BJ (cell line): Measurements from ENCODE around the gene EXTL1. TPM values are rescaled to one million over a fixed set of nuclear protein-coding genes. Genes with fewer than 3 reads are reported as not detected.
"Not testable (repeated sequence)": the region's sequence is repeated elsewhere in the genome, so short reads cannot be mapped to it uniquely, and the experiment has no call there.

ENCODE experiments used
- CTCF ChIA-PET: fragments of 350-600 bp; formaldehyde crosslinking; extraction: SDS; loops from one replicate; lab custom pipeline; 2021; ENCODE audit warnings: antibody characterized with exemption, inconsistent platforms; lab: Yijun Ruan, JAX
- POLR2A ChIA-PET: fragments of 300-600 bp; sonication (Branson Sonifier 250); formaldehyde crosslinking; extraction: SDS; loops from one replicate; lab custom pipeline; 2021; ENCODE audit warnings: antibody characterized with exemption; lab: Charles Lee
- DNase-seq: peaks from one replicate; pipeline ENCODE4 v3.0.0-alpha.2; 2011; ENCODE audit warnings: low read depth
- H3K27me3 ChIP-seq: 2 replicates; pipeline ENCODE4 v1.6.0; 2011; ENCODE audit warnings: low read length; ENCODE audit not compliant: control insufficient read depth, insufficient read depth
- H3K36me3 ChIP-seq: 2 replicates; pipeline ENCODE4 v1.5.1; 2011; ENCODE audit warnings: low read length; ENCODE audit not compliant: control insufficient read depth, insufficient read depth
- H3K4me3 ChIP-seq: 2 replicates; pipeline ENCODE4 v1.5.1; 2011; ENCODE audit warnings: low read depth, mild to moderate bottlenecking, control low read depth, low read length
- polyA plus RNA-seq: library from polyadenylated mRNA; depleted of rRNA; stranded (reverse); fragments of >200 nt; gene quantifications from 2 replicates; pipeline ENCODE4 v1.2.3, GENCODE V29; 2011
- TF ChIP-seq, protein P1 (sequence below): IDR thresholded peaks from 2 replicates; pipeline ENCODE4 v1.5.1; 2011; ENCODE audit warnings: low read depth, mild to moderate bottlenecking, control low read depth, inconsistent platforms, low read length, moderate library complexity; ENCODE audit not compliant: insufficient read depth

EXTL1 gene
- polyA plus RNA-seq, 1 experiment: 5.0 TPM

DNA sequence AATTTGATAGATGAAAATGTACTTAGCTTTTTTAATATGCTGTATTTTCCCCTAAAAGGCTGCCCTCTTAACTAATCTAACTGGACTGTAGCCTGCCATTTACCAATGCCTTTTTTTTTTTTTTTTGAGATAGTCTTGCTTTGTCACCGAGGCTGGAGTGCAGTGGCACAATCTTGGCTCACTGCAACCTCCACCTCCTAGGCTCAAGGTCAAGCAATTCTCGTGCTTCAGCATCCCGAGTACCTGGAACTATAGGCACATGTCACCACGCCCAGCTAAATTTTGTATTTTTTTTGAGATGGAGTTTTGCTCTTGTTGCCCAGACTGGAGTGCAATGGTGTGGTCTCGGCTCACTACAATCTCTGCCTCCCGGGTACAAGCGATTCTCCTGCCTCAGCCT, 42.4 kb upstream of the EXTL1 start:
- TF ChIP-seq, protein P1, sequence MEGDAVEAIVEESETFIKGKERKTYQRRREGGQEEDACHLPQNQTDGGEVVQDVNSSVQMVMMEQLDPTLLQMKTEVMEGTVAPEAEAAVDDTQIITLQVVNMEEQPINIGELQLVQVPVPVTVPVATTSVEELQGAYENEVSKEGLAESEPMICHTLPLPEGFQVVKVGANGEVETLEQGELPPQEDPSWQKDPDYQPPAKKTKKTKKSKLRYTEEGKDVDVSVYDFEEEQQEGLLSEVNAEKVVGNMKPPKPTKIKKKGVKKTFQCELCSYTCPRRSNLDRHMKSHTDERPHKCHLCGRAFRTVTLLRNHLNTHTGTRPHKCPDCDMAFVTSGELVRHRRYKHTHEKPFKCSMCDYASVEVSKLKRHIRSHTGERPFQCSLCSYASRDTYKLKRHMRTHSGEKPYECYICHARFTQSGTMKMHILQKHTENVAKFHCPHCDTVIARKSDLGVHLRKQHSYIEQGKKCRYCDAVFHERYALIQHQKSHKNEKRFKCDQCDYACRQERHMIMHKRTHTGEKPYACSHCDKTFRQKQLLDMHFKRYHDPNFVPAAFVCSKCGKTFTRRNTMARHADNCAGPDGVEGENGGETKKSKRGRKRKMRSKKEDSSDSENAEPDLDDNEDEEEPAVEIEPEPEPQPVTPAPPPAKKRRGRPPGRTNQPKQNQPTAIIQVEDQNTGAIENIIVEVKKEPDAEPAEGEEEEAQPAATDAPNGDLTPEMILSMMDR: no peak
- ChIA-PET CTCF (interaction anchor here (0.7 to 2.3 kb wide), 3 partner anchors 12 to 84 kb away, joined by 3 to 7 read pairs (median 3); partner anchors contain the start of gene PAFAH2), POLR2A (no interaction called here)
- Histone ChIP-seq H3K4me3 (no peak overlapping the region), H3K36me3 (peaks cover 9% of the 10 kb centered on the region), H3K27me3 (no peaks in the 10 kb centered on the region)
- DNase-seq: no peak

DNA sequence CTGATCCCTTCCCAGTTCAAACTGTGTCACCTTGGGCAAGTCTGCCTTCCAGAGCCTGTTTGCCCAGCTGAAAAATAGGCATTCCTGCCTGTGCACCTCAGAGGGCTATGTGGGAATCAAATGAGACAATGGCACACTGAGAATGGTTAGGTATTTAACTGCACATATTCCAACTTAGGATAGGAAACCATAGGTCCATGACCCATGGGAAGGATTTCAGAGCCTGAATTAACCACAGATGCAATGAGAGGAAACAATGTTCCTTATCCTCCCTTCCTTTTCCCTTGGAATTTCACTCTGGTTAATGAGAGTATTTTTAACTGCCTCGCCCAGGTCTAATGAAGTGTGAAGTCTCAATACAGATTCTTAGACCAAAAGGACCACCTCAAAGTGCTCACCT, 36.4 kb upstream of the EXTL1 start:
- CTCF ChIA-PET: no interaction called here
- Histone ChIP-seq H3K27me3 (no peaks in the 10 kb centered on the region), H3K36me3 (peaks cover 7% of the 10 kb centered on the region), H3K4me3 (no peak overlapping the region)
- DNase-seq: no peak
- TF ChIP-seq, protein P1: no peak
- POLR2A ChIA-PET: no interaction called here

DNA sequence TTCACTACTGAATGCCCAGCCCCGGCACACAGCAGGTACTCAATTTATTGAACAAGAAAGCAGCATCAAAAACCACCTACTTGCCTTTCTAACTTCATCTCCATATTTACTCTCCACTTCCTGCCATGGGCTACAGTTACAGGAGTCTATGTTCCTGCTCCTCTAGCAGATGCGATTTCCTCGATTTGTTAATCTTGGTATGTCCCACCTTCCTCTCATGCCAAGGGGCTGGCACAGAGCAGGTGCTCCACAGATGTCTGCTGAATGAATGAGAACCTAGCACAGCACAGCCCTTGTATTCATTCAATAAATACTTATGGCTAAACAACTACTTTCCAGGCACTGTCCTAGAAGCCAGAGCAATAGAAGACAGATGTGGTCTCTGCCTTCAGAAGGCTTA, 35.9 kb upstream of the EXTL1 start:
- H3K4me3 ChIP-seq: no peak overlapping the region
- no peak for DNase-seq
- ChIA-PET CTCF (no interaction called here), POLR2A (no interaction called here)
- TF ChIP-seq, protein P1: no peak
- no peaks in the 10 kb centered on the region for H3K27me3 ChIP-seq
- H3K36me3 ChIP-seq: peaks cover 7% of the 10 kb centered on the region

DNA sequence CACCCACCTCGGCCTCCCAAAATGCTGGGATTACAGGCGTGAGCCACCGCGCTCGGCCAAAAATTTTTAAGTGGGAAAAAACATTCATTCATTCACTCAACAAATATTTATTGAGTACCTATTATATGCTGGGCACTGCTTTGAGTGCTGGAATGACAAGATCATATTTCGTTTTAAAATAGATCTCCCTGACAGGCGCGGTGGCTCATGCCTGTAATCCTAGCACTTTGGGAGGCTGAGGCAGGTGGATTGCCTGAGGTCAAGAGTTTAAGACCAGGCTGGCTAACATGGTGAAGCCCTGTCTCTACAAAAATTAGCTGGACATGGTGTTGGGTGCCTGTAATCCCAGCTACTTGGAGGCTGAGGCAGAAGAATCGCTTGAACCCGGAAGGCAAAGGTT, 34.8 kb upstream of the EXTL1 start:
- H3K27me3 ChIP-seq, DNase-seq, H3K36me3 ChIP-seq, POLR2A ChIA-PET, H3K4me3 ChIP-seq: not testable (repeated sequence)
- CTCF ChIA-PET: interaction anchor here (3.1 kb wide), 1 partner anchor 11 kb away, joined by 11 read pairs; the partner anchor contains the start of gene PAFAH2

DNA sequence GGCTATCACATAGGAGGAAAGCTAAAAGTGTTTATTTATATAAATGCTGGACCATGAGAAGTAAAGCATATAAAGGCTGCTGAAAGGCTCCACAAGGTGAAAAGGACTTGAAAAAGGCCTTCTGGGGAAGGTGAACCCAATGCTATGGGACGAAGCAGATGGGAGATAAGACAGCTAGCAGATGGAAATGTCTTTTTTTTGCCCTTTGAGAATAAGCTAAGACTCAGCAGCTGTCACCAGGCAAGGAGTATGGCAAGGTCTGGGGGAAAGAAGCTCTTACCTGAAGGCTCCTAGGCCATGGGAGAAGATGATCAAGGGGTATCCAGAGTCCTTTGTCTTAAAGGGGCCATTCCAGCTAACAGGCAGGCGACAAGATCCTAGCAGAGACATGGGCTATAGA, 33.6 kb upstream of the EXTL1 start:
- CTCF ChIA-PET: interaction anchor here (0.9 to 4.2 kb wide), 5 partner anchors 9 to 99 kb away, joined by 3 to 18 read pairs (median 4); partner anchors contain the start of gene PAFAH2
- POLR2A ChIA-PET: no interaction called here
- no peak for DNase-seq
- Histone ChIP-seq H3K27me3 (no peaks in the 10 kb centered on the region), H3K4me3 (no peak overlapping the region), H3K36me3 (peaks cover 3% of the 10 kb centered on the region; the same call in 1 of the 2 replicates)
- TF ChIP-seq, protein P1: no peak
